HL-60 (cell line): Measurements from ENCODE around the gene SUV39H2.
"Not testable (repeated sequence)": the region's sequence is repeated elsewhere in the genome, so short reads cannot be mapped to it uniquely, and the experiment has no call there.

Source experiments
- DNase-seq, 2 experiments: peaks; one replicate each; pipeline ENCODE4 v3.0.0-alpha.2; 2010 to 2020; ENCODE audit warnings: low read depth in 1 of 2, low spot score in 1 of 2
- H3K27ac ChIP-seq: fragments of 250-450 bp; sonication (Bioruptor Pico); replicated peaks from 2 replicates; pipeline ENCODE4 v1.5.1; 2020; ENCODE audit warnings: mild to moderate bottlenecking, moderate library complexity
- H3K27me3 ChIP-seq: fragments of 250-450 bp; sonication (Bioruptor Pico); 2 replicates; pipeline ENCODE4 v1.5.1; 2021; ENCODE audit warnings: mild to moderate bottlenecking, moderate library complexity; ENCODE audit not compliant: insufficient read depth, poor library complexity, severe bottlenecking
- H3K4me3 ChIP-seq: replicated peaks from 2 replicates; pipeline ENCODE4 v1.5.1; 2011; ENCODE audit warnings: mild to moderate bottlenecking, control low read depth, low read length; ENCODE audit not compliant: insufficient read depth
- GABPA ChIP-seq: IDR thresholded peaks from 2 replicates; pipeline ENCODE4 v1.6.1; 2012; ENCODE audit warnings: low read depth
- POLR2AphosphoS5 ChIP-seq: IDR thresholded peaks from 2 replicates; pipeline ENCODE4 v1.6.1; 2012; ENCODE audit warnings: low read depth
- SPI1 ChIP-seq: IDR thresholded peaks from 2 replicates; pipeline ENCODE4 v1.6.1; 2012; ENCODE audit warnings: low read depth, mild to moderate bottlenecking, borderline replicate concordance
- TF ChIP-seq, protein P1 (sequence below): IDR thresholded peaks from one replicate; pipeline ENCODE4 v1.5.1; 2011; ENCODE audit warnings: low read length, control low read depth, inconsistent platforms; ENCODE audit not compliant: insufficient read depth
- TF ChIP-seq, protein P2 (sequence below): IDR thresholded peaks from 2 replicates; pipeline ENCODE4 v1.6.1; 2012; ENCODE audit warnings: low read depth; ENCODE audit not compliant: insufficient replicate concordance

The SUV39H2 gene

DNA sequence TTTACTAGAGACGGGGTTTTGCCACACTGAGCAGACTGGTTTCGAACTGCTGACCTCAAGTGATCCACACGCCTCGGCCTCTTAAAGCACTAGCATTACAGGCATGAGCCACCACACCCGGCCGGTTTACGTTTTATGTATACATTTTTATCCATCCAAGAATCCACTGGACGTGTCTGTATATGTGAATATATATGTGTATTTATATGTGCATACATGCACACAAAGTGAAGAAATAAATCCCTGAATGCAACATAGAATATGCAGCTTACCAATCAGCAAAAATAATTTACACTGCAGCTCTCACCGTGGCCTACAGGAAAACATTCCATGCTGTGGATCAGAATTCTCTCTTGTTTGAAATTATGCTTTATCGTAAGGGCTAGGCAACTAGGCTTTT lies 51.9 kb downstream of the SUV39H2 start:
- no peak overlapping the region for H3K27ac ChIP-seq
- no peak for TF ChIP-seq SPI1
- TF ChIP-seq, protein P1, sequence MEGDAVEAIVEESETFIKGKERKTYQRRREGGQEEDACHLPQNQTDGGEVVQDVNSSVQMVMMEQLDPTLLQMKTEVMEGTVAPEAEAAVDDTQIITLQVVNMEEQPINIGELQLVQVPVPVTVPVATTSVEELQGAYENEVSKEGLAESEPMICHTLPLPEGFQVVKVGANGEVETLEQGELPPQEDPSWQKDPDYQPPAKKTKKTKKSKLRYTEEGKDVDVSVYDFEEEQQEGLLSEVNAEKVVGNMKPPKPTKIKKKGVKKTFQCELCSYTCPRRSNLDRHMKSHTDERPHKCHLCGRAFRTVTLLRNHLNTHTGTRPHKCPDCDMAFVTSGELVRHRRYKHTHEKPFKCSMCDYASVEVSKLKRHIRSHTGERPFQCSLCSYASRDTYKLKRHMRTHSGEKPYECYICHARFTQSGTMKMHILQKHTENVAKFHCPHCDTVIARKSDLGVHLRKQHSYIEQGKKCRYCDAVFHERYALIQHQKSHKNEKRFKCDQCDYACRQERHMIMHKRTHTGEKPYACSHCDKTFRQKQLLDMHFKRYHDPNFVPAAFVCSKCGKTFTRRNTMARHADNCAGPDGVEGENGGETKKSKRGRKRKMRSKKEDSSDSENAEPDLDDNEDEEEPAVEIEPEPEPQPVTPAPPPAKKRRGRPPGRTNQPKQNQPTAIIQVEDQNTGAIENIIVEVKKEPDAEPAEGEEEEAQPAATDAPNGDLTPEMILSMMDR = no peak
- TF ChIP-seq, protein P2, sequence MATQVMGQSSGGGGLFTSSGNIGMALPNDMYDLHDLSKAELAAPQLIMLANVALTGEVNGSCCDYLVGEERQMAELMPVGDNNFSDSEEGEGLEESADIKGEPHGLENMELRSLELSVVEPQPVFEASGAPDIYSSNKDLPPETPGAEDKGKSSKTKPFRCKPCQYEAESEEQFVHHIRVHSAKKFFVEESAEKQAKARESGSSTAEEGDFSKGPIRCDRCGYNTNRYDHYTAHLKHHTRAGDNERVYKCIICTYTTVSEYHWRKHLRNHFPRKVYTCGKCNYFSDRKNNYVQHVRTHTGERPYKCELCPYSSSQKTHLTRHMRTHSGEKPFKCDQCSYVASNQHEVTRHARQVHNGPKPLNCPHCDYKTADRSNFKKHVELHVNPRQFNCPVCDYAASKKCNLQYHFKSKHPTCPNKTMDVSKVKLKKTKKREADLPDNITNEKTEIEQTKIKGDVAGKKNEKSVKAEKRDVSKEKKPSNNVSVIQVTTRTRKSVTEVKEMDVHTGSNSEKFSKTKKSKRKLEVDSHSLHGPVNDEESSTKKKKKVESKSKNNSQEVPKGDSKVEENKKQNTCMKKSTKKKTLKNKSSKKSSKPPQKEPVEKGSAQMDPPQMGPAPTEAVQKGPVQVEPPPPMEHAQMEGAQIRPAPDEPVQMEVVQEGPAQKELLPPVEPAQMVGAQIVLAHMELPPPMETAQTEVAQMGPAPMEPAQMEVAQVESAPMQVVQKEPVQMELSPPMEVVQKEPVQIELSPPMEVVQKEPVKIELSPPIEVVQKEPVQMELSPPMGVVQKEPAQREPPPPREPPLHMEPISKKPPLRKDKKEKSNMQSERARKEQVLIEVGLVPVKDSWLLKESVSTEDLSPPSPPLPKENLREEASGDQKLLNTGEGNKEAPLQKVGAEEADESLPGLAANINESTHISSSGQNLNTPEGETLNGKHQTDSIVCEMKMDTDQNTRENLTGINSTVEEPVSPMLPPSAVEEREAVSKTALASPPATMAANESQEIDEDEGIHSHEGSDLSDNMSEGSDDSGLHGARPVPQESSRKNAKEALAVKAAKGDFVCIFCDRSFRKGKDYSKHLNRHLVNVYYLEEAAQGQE = no peak
- DNase-seq = no peak
- H3K4me3 ChIP-seq = no peak overlapping the region
- H3K27me3 ChIP-seq = no peaks in the 10 kb centered on the region

DNA sequence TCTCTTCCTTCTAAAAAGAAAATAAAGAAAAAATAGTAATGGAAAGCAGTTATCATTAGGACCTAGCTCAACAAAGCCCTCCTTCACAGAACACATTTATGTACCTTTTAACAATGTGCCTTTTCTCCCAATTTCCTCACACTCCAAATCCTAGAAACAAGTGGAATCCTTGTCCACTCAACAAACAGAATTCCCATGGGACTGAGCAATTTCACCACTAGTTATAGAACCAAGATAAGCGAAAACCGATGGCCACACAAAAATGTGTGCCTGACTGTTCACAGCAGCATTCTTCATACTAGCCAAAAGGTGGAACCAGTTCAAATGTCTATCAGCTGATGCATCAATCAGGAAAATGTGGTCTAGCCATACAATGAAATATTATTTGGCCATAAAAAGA lies 57.9 kb downstream of the SUV39H2 start:
- Histone ChIP-seq H3K27me3 (no peaks in the 10 kb centered on the region), H3K27ac (no peak overlapping the region), H3K4me3 (no peak overlapping the region)
- no peak for DNase-seq
- TF ChIP-seq SPI1 (no peak), POLR2AphosphoS5 (no peak), GABPA (no peak)
- TF ChIP-seq, protein P1 = no peak
- TF ChIP-seq, protein P2 = no peak

- not testable (repeated sequence) for DNase-seq
Measured at GRCh38 chr10:14938971-14939370, 60.3 kb downstream of the SUV39H2 start.

DNA sequence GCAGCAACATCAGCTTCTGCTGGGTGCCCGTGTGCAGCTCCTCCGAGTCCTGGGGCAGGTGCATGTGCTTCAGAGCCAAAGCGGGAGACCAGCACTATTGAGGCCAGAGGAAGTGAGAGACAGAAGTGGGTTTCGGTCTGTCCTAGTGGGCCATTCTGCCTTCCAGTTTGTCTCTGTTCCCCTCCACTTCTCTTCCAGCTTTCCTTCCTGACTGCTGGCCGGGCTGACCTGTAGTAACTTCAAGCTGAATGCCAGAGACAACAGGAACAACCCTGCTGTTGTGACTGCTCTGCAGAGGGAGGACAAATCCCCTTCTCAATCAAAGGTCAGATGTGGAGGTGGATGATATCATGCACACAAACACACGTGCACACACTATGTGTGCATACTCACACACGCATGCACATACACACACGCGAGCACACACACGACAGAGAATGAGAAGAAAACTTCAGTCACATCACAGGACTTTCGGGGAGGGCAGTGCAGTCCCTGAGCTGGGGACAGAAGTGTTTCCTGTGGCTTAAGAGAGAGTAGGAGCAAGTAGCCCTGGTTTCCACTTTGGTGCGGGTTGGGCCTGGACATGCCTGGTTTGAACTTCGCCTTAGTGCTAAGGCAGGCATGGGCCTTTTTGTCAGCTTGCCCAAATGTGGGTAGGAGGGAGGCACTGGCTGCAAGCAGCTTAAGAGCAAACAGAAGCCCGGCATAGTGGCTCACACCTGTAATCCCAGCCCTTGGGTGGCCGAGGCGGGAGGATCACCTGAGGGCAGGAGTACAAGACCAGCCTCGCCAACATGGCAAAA lies 63.7 kb downstream of the SUV39H2 start:
- not testable (repeated sequence) for H3K27ac ChIP-seq, H3K4me3 ChIP-seq, H3K27me3 ChIP-seq, DNase-seq

More at GRCh38 chr10:14938971-14939370, 60.3 kb downstream of the SUV39H2 start:
- H3K27me3 ChIP-seq, H3K27ac ChIP-seq, H3K4me3 ChIP-seq: not testable (repeated sequence)

- H3K27ac ChIP-seq, H3K27me3 ChIP-seq, H3K4me3 ChIP-seq, DNase-seq: not testable (repeated sequence)
Measured at GRCh38 chr10:14942950-14943338, 64.3 kb downstream of the SUV39H2 start.
